GM12892 (cell line): ENCODE data around the gene RET.

Experiments
- DNase-seq: peaks from one replicate; pipeline ENCODE4 v3.0.0; 2011; ENCODE audit not compliant: insufficient read length
- FAIRE-seq: peaks from 2 replicates; lab custom pipeline; 2011; peaks lifted over from hg19 to GRCh38; lab: Jason Lieb, UNC
- POLR2A ChIP-seq: IDR thresholded peaks from 2 replicates; pipeline ENCODE4 v1.6.1; 2011; ENCODE audit warnings: low read depth, low read length, control low read depth
- POLR2AphosphoS5 ChIP-seq: IDR thresholded peaks from 2 replicates; pipeline ENCODE4 v1.6.1; 2011; ENCODE audit warnings: low read depth, low read length, control low read depth
- TAF1 ChIP-seq: IDR thresholded peaks from 2 replicates; pipeline ENCODE4 v1.6.1; 2011; ENCODE audit warnings: low read depth, mild to moderate bottlenecking, control low read depth, low read length, borderline replicate concordance

Gene RET

DNA sequence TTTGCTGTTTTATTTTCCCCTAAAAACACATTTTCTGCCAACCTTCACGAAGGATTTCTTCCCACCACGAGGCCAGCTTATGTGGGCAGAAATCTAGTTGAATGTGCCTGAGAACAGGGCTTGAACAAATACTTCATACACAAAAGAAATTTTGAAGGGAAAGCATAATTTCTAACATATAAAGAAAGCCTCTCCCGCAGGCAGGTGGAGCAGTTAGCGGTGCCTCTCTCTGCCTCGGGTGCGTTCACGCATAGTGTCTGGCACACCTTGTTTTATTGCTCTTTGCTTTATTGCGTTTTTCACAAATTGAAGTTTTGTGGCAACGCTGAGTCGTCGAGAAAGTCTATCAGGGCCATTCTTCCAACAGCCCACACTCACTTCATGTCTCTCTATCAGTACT, 54.4 kb downstream of the RET start:
- FAIRE-seq (no peak), DNase-seq (no peak)
- TF ChIP-seq POLR2AphosphoS5: no peak

DNA sequence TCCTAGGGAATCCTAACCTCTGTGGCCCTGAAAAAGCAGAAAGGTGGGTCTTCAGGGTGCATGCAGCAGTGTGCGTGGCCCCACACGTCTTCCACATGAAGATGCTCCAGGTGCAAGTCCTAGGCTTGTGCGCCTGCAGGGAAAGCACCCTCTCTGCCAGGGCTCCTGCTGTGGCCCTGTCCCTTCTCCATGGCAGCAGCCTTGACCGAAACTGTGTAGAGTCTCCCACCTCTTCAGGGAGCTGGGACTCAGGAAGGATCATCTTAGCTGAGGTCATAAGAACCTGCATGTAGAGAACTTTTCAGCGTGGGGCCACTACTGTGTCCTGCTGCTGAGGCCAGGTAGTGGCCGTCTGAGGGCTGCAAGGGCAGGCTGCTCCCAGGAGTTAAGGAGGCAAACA, 55.0 kb downstream of the RET start:
- no peak for DNase-seq
- FAIRE-seq: no peak
- no peak for TF ChIP-seq TAF1
- no peak for TF ChIP-seq POLR2A
- TF ChIP-seq POLR2AphosphoS5: no peak

DNA sequence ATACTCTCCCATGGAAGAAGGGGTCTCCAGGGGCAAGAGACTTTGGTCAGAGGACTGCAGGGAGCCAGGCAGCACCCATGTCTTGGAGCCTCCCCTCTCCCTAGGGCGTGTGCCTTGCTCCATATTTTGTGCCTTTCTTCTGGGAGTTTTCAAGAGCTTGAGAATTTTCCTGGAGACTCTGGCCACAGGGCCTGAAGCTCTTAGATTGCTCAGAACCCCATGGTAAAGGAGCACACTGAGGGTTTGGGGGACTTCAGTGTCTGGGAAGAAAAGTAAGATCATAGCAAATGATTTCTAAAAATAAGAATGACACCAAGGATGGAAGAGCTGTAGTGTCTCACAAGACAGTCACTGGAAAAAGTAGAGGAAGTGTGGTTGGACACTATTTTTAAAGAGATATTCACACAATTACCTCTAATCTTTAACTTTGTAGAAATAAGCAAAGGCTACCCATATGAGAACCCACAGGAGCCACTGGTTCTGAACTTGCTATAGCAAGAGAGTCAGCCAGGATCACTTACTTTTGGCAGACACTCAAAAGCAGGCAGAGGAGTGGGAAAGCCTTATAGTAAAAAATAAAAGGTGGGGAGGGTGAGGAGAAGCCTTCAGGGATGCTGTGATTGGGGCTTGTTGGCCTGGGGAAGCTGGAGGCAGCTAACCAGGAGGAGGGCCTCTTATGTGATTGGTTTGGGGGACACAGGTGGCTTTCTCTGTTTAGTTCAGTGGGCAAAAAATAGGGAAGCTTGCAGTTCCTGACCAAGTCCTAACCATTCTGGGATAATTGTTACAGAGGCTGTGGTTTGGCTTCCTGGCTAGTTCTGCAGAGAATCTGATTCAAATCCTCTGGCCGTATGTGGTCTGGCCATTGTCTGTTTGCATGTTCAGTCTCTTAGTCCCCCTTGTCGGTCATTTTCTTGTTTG, 56.3 kb downstream of the RET start:
- TF ChIP-seq POLR2AphosphoS5 (no peak), TAF1 (no peak), POLR2A (no peak)
- FAIRE-seq (no peak), DNase-seq (no peak)

DNA sequence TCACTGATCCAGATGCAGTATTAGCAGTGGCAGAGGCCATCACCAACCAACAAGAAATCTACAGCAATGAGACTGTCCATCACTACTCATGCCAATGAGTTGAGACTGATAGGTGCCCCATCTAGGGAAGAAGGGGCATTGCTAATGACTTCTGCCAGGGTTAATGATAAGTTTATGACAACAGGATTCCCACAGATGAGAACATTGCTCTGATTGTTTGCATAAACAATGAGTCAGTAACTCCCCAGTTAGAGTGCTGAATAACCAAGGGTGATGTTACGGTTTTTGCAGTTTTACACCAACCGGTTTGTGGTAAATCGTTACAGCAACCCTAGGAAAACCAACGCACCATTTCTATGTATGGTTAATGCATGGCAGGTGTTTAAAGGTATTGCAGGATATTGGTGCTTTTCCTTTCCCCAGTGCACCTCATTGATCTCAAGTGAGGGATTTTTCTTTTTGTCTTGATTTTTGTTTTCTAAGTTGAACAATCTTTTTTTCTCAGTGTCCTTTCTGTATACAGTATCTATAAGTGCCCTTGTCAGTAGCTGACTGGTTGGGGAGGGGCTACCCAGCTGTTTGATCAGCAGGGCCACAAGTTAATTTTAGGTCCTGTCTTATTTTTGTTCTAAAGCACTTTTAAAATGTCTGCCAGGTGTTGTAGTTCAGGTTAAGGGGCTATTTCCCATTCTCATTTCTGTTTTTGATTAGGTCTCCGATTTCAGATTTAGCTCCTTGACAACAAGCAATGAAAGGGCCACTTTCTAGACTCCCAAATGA, 57.4 kb downstream of the RET start:
- TF ChIP-seq POLR2AphosphoS5 (no peak), TAF1 (no peak), POLR2A (no peak)
- DNase-seq (no peak), FAIRE-seq (no peak)

DNA sequence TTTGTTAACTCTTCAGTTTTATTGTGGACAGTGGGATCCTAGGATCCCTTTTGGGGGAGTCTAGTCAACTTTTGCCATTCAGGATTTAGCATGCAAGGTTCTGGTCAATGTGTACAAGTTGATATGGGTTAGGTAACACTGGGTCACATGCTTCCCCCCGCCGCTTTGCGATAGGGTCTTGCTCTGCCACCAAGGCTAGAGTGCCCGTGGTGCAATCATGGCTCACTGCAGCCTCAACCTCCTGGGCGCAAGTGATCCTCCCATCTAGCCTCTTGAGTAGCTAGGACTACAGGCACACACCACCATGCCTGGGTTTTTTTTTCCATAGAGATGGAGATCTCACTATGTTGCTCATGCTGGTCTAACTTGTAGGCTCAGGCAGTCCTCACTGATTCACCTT, 58.2 kb downstream of the RET start:
- TF ChIP-seq TAF1: no peak
- no peak for TF ChIP-seq POLR2A
- FAIRE-seq (no peak), DNase-seq (no peak)

DNA sequence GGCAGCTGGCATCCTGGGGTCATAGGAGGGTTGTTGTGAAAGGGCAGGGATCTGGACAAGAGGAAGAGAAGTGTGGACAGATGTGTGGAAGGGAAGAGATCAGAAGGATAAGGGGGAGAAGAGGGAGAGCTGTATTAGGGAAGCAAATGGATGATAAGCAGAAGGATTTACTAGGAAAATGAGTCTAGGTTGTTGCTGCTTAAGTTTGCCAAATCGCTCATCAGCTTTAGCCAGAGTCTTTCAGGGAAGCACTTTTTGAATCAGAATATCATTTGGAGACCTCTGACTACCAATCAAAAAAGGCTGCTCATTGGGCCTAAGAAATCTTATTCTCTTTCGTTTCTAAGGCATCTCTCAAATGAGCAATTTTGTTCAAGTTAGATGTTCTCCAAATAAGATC, 58.8 kb downstream of the RET start:
- no peak for DNase-seq
- no peak for FAIRE-seq
- TF ChIP-seq POLR2AphosphoS5: no peak
- no peak for TF ChIP-seq POLR2A
- TF ChIP-seq TAF1: no peak

DNA sequence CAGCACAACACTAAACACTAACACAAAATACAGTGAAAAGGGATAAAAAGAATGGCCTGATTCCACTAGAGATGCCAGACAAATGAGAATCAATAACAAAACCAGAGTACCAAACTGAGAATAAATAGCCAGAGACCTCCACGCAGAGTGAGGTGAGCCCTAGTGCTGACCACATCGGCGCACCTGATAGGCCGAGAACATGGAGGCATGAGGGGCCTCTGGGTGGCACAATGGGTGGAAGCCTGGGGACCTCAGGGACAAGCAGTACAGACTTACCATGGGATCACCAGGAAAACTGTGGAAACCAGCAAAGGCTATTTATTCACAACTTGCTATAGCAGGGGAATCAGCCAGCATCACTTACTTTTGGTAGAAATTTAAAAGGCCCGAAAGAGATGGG, 59.6 kb downstream of the RET start:
- DNase-seq (no peak), FAIRE-seq (no peak)
- TF ChIP-seq TAF1: no peak
- no peak for TF ChIP-seq POLR2A
- TF ChIP-seq POLR2AphosphoS5: no peak

DNA sequence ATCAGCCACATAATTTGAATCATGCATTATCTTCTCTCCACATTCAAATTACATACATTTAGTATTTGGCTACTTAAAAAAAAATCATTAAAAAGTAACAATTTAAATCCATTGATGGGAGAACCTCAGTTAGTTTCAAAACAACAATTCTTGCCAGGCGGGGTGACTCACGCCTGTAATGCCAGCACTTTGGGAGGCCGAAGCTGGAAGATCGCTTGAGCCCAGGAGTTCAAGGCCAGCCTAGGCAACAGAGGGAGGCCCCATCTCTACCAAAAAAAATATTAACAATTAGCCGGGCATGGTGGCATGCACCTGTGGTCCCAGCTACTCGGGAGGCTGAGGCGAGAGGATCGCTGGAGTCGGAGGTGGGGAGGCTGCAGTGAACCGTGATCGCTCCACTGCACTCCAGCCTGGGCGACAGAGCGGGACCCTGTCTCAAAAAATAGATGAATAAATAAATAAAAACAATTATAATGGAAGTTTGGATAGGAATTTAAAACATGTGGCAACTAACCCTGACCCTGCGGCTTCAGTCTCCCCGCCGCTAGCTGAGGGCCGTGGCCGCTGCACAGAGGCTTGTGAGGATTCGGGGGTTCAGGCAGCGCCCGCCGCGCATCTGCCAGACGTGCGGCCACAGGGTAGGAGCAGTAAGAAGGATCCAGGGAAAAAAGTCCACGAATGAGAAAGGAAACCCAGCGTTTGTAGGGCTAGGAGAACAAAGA, 60.3 kb downstream of the RET start:
- FAIRE-seq (no peak), DNase-seq (no peak)
- TF ChIP-seq TAF1: no peak
- no peak for TF ChIP-seq POLR2AphosphoS5
- no peak for TF ChIP-seq POLR2A

DNA sequence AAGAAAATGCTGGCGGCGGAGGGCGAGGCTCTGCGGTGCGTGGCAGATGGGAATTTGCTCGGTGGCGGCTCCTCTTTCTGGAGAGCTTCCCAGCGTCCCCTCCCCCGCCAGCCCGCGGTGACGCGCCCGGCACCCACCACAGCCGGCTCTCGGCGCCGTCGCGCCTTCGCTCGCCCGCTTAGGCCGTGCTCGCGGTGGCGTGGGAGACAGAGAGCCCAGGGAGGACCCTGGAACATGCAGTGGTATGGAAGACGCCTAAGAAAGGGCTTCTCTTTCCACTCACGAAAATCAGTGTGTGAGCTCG, 60.8 kb downstream of the RET start:
- FAIRE-seq (no peak), DNase-seq (no peak)
- TF ChIP-seq POLR2AphosphoS5 (no peak), POLR2A (no peak), TAF1 (no peak)

DNA sequence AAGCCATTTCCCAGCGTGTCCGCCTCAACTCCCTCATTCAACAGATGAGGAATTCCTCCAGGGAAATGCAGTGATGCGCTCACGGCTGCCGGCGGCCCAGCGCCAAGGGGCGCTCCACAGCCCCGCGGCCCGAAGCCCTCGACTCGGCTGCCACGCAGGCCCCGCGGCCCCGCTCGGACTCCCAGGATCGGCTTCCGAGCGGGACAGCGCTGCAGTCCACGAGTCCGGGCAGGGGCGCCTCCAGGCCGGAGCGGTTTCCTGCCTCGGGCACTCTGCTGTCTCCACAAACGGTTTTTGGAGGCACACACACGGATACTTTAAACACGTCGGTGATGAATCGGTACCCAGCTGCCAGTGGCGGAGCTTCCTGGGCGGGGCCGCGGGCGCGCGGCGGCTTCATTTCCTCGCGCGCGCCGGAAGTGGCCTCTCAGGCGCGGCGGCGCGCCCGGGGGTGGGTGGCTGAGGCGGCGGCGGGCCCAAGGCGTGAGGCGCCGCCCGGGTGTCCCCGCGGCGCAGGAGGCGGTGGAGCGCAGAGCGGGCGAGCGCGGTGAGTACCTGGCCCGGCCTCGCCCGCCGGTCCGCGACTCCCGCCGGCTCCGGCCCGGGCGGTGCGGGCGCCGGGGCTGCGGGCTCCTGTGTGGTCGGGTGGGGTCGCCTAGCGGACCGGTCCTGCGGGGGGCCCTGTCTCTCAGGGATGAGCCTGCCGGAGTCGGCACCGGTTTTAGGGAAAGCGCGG, 61.3 kb downstream of the RET start, which contains the start of gene CSGALNACT2:
CSGALNACT2 (plus strand) TSS at position 425 of the 736 bp plus-strand sequence. CDS start 16,705 bp downstream, outside the sequence.
- FAIRE-seq (peak; percentile 82), DNase-seq (peak; percentile 84)

More for the DNA sequence above, 61.3 kb downstream of the RET start, which contains the start of gene CSGALNACT2:
- peak; percentile 69; the same call in 1 of the 2 replicates for TF ChIP-seq TAF1
- peak; percentile 77 for TF ChIP-seq POLR2AphosphoS5
- TF ChIP-seq POLR2A: peak; percentile 84
